ENCODE measurements around the gene GRIP2.

The GRIP2 gene

GRCh38 chr3:14470461-14470860 is 69.7 kb downstream of the GRIP2 start:
- DNase-seq (ENCODE audit: low read depth in 2 of 3, low spot score in 2 of 3), result no peak

- DNase-seq (ENCODE audit: low read depth in 2 of 3, low spot score in 2 of 3), result no peak
Measured at GRCh38 chr3:14468621-14468981, 71.5 kb downstream of the GRIP2 start.

GRCh38 chr3:14467814-14468620 is 72.1 kb downstream of the GRIP2 start:
- peak in 2 of 3 experiments; percentile 13 to 24 for DNase-seq (ENCODE audit: low read depth in 2 of 3, low spot score in 2 of 3)

DNA sequence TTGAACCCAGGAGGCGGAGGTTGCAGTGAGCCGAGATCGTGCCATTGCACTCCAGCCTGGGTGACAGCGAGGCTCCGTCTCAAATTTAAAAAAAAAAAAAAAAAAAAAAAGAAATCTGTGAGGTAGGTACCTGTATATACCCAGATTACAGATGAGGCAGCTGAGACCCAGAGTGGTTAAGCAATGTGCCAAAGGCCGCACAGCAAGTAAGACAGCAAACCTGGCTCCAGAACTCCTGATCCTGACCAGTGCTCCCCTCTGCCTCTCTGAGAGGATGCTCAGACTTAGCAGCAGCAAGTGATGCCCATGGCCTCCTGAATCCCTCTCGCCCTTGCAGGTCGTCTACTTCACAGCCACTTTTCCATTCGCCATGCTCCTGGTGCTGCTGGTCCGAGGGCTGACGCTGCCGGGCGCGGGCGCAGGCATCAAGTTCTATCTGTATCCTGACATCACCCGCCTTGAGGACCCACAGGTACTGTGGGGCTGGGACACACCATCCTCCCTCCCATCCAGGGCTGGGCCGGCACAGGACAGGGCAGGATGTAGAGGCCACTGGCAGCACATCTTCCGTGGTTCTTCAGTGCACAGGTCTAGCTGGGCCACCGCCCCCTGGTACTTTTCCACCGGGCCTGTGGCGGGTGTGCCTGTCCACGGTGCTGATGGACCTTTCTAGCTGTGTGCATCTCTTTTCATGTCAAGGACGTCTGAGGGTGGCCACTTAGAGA is 73.8 kb downstream of the GRIP2 start:
- DNase-seq (ENCODE audit: low read depth in 2 of 3, low spot score in 2 of 3), result no peak

DNA sequence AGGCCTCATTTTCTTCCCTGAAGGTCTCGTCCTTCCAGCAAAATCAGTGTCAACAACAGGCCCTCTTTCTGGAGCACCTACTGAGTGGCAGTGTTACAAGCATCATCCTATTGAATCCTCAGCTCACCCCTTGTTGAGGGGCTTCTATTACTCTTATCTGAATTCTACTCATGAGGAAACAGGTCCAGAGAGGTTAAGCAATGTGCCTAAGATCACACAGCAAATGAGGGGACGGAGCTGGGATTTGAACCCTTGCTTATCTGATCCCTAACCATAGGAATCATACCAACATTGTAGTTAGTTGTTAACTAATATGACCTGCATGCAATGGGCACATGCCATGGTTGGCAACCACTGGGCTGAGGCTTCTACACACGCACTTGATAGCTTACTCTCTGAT is 74.7 kb downstream of the GRIP2 start:
- no peak for DNase-seq (ENCODE audit: low read depth in 2 of 3, low spot score in 2 of 3)

- DNase-seq (ENCODE audit: low read depth in 2 of 3, low spot score in 2 of 3), result no peak
Measured at GRCh38 chr3:14464521-14464920, 75.6 kb downstream of the GRIP2 start.

GRCh38 chr3:14464141-14464465 is 76.0 kb downstream of the GRIP2 start:
- no peak for DNase-seq (ENCODE audit: low read depth in 2 of 3, low spot score in 2 of 3)

DNA sequence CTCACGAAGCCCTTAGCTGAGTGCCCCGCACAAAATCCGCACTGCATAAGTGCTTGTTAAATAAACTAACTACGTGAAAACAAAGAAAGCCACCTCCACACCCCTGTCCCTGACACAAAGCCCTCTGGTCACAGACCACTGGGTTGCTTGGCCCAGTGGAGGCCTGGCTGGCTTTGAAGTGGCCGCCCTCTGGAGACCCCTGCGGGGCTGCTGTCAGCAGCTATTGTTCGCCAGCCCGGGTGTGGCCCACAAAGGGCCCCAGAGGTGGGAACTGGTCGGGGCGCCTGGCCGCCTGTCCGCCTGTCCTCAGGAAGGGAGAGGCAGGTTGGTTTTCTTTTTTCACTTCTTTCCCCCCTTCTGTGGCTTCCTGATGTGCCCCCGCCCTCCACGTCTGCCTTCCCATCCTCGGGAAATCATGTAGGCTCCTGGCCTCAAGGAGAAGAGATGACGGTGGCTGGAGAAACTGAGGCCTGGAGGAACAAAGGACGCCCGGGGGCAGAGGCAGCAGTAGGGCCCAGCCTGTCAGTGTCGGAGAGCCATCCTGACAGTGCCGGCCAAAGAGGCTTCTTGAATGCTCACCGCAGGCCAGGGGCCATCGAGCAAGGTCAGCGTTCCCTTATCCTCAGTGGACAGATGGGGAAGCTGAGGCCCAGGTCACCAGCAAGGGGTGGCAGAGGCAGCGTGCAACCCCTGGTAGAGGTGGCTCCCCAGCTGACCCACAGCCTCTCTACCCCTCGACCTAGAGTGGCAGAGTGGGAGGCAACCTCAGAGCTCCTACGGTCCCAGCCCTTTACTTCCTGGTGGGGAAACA is 76.6 kb downstream of the GRIP2 start:
- DNase-seq (ENCODE audit: low read depth in 2 of 3, low spot score in 2 of 3), result no peak

DNA sequence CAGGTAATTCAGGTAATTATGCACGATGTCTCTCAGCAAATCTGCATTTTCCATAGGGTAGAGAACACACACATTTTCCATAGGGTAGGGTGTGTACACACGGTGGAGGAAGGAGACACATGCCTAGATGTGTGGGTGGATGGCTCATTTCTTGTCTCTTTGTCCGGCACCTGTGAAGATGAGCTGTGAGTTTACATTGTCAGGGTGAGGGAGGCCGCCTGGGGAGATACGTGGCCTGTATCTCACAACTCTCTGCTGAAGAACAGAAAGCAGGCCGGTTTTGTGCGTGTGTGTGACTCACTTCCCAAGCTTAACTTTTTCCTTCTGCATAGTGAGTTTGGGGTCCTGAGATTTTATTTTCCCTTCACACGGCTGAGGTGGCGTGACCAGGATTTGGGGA is 77.4 kb downstream of the GRIP2 start:
- DNase-seq (ENCODE audit: low read depth in 2 of 3, low spot score in 2 of 3), result peak in 1 of 3 experiments; percentile 10

GRCh38 chr3:14461748-14462324 is 78.3 kb downstream of the GRIP2 start:
- no peak for DNase-seq (ENCODE audit: low read depth in 2 of 3, low spot score in 2 of 3)

GRCh38 chr3:14461006-14461747 is 79.0 kb downstream of the GRIP2 start:
- no peak for DNase-seq (ENCODE audit: low read depth in 2 of 3, low spot score in 2 of 3)

- no peak for DNase-seq (ENCODE audit: low read depth in 2 of 3, low spot score in 2 of 3)
Measured at GRCh38 chr3:14460342-14461005, 79.7 kb downstream of the GRIP2 start.

DNA sequence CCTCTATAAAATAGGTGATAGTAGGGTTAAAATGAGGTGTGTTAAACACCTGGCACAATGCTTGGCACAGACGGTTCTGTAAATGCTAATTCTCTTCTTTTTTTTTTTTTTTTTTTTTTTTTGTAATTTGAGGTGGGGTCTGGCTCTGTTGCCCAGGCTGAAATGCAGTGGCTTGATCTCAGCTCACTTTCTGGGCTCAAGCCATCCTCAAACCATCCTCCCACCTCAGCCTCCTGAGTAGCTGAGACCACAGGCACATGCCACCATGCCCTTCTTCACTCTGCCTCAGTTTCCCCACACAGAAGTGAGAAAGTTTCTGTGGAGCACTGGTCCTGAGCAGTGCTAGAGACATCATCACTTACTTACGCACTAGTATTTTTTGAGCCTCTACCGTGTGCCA is 80.4 kb downstream of the GRIP2 start:
- no peak for DNase-seq (ENCODE audit: low read depth in 2 of 3, low spot score in 2 of 3)

DNA sequence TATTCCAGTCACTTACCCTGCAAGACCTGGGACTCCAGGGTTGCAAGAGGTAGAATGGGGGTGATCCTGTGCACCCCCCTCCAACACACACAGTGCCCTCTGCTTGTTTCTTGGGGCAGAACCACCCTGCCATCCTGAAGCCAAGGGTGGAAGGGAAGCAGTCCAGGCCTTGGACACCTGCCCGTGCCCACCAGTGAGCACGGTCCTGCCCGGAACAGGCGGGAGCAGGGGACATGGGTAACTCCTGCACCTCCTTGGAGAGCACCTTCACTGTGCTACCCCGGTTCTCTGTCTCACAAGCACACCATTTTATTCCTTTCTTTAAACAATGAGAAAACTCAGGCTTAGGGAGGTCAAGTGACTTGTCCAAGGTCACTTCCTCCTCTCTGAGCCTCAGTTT is 80.8 kb downstream of the GRIP2 start:
- no peak for DNase-seq (ENCODE audit: low read depth in 2 of 3, low spot score in 2 of 3)

DNA sequence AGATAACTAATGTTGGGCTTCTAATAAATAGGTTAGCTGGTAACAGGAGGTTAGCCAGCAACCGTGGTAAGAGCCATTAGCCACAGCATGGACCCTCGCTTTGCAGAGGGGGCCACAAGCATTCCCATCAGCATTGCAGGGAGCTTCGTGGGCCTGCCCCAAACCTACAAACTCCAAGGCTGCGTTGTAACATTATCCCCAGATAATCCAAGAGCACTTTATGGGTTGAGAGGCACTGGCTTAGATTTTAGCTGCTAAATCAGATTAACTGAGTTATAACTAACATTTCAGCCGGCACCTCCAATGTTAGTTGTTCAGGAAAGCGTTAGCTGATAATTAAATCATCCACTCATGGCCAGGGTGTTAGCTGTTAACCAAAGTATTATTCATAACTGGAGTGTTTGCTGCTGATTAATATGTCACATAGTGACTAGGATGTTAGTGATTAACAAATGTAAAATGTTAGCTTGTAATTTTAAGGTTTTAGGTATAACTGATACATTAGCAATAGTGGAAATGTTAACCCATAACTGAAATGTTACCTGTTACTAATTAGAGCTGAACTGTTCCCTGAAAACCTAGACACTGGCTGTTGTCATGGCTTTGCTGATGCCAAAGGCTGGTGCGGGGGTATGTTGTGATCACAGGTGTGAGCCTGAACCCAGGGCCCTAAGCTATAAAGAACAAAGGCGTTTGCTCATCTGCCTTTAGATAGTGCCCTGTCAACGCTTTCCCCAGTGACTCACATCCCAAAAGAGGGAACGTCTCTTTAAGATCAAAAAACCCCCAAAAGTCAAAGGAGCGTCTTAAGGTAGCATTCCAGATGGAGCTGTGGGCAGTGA is 81.5 kb downstream of the GRIP2 start:
- DNase-seq (ENCODE audit: low read depth in 2 of 3, low spot score in 2 of 3), result no peak

GRCh38 chr3:14457999-14458398 is 82.1 kb downstream of the GRIP2 start:
- DNase-seq (ENCODE audit: low read depth in 2 of 3, low spot score in 2 of 3), result no peak

DNA sequence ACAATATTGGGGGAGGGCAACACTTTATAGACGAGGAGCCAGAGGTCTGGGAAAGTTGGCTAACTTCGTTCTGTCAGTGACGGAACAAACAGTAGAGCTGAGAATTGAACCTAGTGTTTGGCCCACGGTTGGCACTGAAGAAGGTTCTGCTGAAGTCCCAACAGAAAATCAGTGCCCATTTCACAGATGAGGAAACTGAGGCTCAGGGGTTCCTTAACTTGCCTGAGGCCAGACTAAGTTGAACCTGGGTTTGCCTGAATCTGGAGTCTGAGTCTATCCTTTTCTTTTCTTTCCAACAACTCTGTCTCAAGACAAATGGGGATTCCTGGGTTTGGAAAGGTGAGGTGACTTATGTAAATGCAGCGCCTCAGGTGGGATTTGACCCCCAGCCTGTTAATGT is 82.7 kb downstream of the GRIP2 start:
- DNase-seq (ENCODE audit: low read depth in 2 of 3, low spot score in 2 of 3), result no peak

GRCh38 chr3:14456794-14457193 is 83.3 kb downstream of the GRIP2 start:
- no peak for DNase-seq (ENCODE audit: low read depth in 2 of 3, low spot score in 2 of 3)

DNA sequence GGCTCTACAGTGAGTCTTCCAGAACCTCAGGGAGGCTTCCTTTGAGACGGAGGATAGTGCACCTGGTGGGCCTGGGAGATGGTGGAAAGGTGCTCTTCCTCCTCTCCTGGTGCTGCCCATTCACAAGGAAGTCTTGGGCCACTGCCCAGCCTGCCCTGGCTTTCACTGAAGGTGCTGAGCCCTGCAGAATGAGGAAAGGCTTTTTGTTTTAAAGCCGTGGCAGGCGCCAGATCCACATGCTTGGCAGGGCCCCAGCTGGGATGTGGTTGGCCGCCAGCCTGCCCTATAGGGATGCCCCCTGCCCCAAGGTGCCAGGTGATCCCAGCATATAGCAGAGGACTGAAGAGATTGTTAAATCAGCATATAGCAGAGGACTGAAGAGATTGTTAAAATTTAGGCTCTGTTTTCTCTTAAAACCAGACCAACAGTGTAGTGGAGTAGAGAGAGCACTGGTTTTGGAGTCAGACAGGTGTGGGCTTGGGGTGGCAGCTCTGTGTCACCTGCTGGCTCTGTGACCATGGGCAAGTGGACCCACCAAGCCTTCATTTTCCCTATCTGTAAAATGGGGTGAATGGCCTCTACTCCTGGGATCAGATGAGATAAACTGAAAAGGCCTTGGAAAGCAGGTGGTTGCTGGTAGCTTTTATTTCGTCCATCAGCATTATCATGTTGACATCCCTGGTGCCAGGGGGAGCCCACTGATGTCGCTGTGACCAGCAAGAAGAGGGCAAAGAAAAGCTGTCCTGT is 84.4 kb downstream of the GRIP2 start:
- no peak for DNase-seq (ENCODE audit: low read depth in 2 of 3, low spot score in 2 of 3)

Measured in activated CD8-positive, alpha-beta memory T cell treated with anti-CD3 and anti-CD28 coated beads for 48 hours (primary cell).